NAMALWA (cell line): ENCODE results near the gene PARP3.
A peak's percentile ranks its signal among the peaks of the same experiment; 100 is the strongest.
"Not testable (repeated sequence)": the region's sequence is repeated elsewhere in the genome, so short reads cannot be mapped to it uniquely, and the experiment has no call there.

Experiments used
- DNase-seq: peaks from one replicate; pipeline ENCODE4 v3.0.0-alpha.2; 2015; ENCODE audit warnings: low spot score

PARP3 gene

DNA sequence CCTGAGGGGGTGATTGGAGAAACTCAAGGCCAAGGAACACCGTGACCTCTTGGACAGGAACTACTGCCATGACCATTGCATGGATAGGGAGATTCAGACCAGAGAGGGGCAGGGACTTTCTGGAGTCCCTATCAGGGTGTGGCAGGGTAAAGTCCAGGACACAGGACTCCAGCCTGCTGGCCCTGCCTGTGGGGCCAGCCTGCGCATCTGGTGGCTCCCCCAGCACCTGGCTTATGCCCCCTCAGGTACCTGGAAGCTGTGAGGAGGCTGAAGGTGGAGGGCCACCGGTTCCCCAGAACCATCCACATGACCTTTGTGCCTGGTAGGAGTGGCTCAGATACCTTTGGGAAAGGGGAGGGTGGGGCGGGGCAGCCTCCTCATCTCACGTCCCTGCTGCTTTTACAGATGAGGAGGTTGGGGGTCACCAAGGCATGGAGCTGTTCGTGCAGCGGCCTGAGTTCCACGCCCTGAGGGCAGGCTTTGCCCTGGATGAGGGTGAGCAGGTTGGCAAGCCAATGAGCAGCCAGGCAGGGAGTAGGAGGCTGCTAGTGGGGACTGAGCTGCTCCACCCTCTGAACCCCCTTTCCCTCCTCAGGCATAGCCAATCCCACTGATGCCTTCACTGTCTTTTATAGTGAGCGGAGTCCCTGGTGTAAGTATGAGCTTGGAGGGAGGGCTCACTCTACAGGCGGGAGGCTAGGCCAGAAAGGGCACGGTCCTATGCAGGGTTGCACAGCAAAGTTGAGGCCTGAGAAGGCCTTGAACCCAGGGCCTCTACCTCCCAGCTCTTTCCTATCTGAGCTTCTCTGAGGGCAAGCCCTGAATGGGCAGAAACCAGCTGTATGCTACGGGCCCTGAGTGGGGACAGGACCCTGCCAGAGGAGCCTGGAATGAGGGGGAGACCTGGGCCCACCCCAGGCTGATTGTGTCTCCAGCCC is 44.1 kb downstream of the PARP3 start:
- DNase-seq: no peak

DNA sequence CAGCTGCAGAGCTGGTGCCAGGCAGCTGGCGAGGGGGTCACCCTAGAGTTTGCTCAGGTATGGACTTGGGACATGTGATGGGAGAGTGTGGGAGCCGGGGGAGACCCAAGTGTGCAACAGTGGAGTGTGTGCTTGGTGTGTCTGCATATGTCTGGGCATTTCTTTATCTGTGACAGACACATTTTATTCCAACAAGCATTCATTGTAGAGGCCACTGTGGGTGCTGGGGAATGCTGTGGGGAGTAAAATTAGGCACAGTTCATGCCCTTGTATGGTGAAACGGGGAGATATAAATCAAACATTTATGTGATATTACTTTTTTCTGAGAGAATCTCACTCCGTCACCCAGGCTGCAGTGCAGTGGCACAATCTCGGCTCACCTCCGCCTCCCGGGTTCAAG is 45.4 kb downstream of the PARP3 start:
- DNase-seq: no peak

DNA sequence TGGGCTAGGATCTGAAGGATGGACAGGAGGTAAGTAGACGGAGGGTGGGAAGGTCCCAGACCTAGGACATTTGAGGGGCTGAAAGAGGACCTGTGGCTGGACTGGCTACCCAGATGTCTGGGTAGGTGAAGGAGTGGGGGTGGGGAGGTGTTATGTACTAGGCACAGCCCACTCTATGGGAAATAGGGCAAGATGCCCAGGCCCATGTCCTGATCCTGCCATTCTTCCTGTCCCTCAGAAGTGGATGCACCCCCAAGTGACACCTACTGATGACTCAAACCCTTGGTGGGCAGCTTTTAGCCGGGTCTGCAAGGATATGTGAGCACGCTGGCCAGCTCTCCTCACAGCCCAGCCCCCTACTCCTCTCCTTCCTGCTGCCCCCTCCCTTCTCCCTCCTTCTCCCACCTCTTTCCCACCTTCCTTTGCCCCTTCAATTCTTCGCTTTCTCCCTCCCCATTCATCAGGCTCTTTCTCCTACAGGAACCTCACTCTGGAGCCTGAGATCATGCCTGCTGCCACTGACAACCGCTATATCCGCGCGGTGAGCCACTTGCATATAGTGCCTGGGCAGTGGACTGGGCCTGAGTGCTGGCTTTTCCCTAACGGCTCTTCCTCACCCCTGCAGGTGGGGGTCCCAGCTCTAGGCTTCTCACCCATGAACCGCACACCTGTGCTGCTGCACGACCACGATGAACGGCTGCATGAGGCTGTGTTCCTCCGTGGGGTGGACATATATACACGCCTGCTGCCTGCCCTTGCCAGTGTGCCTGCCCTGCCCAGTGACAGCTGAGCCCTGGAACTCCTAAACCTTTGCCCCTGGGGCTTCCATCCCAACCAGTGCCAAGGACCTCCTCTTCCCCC is 46.4 kb downstream of the PARP3 start:
- DNase-seq: no peak

DNA sequence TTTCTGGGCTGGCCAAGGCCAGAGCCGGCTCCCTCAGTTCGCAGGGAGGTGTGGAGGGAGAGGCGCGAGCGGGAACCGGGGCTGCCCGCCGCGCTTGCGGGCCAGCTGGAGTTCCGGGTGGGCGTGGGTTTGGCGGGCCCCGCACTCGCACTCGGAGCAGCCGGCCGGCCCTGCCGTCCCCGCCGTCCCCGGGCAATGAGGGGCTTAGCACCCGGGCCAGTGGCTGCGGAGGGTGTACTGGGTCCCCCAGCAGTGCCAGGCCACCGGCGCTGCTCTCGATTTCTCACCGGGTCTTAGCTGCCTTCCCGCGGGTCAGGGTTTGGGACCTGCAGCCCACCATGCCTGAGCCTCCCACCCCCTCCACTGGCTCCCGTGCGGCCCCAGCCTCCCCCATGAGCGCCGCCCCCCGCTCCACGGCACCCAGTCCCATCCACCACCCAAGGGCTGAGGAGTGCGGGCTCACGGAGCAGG is 48.4 kb downstream of the PARP3 start:
- not testable (repeated sequence) for DNase-seq

DNA sequence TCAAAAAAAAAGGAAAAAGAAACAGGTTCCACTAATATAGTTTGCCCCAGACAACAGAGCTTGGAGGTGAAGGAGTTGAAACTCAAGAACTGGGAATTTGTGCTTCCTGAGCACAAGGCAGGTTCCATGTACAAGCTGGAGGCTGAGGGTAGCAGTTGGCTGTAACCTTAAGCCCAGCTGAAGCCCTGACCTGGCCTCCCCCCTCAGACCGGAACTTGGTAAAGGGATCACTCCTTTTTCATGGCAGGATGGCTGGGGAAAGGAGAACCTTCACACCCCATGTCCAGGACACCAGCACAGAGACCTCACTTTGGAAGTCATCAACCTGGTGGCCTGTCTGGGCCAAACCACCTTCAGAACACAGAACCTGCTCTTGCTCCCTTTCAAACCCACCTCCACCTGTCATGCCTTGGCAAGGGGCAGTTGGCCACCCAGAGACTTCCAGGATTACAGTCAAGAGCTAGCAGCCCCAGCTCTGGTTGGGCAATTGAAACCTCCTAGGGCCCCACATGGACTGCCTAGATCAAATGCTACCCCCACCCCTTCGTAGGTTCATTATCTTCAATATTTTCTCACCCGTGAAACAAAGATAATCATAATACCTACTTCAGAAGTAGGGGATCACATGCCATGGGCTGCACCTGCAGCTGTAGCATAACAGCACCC is 50.0 kb downstream of the PARP3 start:
- no peak for DNase-seq

DNA sequence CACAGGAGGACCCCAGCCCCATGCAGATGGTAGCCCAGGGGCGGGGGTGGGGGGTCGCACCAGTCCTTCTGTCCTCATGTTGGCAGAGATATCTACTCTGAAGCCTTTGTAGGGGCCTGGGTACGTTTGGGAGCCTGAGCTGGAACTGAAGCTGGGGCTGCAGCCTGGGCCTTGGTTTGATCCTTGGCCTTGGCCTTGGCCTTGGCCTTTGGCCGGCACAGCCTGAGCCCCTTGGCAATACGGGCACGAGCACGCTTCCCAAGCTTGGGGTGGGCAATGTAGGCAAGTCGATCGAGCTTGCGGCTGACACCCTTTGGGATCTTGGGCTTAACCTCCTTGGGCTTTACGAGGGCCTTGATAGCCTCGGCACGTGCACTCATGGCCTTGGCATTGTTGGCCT is 51.5 kb downstream of the PARP3 start:
- not testable (repeated sequence) for DNase-seq

DNA sequence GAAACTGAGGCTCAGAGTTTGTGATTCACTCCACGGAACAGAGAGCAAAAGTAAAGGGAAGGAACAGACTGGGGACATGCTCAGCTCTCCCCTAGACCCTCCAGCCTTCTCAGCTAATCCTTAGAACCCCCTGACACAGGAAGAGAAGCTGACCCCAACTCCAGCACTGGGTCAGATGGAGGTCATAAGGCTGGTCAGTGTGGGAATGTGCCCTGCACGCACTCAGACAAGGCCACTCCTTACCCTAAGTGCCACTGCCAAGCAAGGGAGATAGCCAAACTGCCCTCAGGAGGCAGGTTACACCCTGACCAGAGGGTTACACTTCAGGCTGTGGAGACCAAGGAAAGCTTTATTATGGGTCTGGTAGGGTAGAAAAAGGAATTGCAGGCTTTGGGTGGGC is 52.4 kb downstream of the PARP3 start:
- no peak for DNase-seq

DNA sequence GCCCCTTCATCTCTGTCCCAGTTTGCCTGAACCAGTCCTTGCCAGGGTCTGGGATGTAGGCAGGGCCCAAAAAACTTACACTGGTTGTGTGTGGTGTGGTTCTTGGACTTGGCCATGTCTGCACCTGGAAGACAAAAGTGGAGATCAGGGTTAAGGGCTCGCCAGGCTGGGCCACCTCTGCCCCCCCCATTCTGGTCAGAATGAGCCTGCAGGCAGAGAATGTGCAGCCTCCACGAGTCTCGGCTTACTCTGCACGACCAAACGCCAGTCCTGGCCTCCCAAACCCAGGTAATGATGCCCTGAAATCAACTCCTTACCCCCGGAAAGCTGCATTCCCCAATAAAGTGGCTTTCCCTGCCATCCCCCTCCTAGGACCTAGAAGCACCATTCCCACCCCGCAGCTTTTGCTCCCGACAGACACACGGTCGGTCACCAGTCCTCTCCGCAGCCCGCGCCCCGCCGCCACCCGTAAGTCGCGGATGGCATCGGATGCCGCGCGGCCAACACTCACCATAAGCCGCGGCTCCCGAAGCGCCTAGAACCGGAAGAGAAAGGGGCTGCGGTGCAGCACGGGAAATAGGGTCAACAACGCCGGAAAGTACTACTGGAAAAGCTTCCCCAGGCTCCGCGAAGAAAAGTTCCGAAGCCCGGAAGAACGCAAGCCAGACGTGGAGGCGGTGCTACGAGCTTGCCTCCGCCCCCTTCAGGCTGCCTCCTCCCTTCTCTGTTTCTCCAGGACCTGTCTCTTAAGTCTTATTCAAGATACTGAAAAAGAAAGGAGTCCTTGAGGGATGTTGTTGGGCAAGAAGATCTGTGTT is 53.4 kb downstream of the PARP3 start, which contains the start of gene RPL29:
RPL29 (minus strand) TSS at position 550 of the 818 bp plus-strand sequence; CDS start at position 116, 434 bp downstream.
- DNase-seq: peak; percentile 88

DNA sequence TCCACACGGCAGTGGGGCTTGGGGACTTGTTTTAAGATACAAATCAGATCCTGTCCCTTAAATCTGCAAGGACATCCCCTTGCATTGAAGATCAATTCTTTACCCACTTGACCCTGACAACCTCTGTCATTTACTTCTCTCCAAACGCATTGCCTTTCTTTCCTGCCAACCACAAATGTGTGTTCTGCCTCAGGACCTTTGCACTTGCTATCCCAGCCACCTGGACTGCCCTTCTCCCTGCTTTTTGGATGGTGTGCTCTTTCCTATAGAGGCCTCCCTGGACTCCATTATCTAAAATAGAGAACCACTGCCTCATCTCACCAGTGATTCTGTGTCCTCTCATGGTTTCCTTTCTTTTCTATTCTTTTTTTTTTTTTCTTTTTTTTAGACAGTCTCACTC is 55.0 kb downstream of the PARP3 start:
- DNase-seq: no peak

DNA sequence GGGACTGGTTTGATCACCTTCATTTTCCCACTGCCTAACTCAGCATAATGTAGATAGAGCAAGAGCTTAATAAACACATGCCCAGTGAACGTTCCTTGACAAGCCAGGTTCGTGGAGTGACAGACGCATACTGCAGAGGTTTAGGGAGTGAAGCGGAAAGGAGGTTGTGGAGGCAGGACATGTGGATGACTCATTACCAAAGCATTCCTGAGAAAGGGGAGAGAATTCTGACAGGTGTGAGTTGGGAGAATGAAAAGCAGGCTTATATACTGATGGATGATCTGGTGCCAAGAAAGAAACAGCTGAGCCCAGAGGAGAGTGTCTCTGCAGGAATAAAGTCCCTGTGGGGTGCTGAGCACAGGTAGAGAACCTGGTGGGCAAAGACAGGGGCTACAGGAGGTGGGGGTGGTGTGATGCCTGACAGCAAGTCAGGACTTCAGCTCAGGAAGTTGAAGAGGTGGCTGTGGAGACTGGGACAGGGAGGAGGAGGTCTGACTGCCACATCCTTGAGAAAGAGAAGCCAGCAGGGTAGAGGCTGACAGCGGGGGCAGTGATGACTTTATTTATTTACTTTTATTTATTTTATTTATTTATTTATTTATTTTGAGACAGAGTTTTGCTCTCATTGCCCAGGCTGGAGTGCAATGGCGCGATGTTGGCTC is 55.9 kb downstream of the PARP3 start:
- no peak for DNase-seq
